Stimulated activated CD8-positive, alpha-beta memory T cell treated with anti-CD3 and anti-CD28 coated beads, Interleukin-12 subunit alpha, Interleukin-12 subunit beta, amount 100 ng/mL, for 24 hours (primary cell): ENCODE data around the gene KDM4E.
"Not testable (repeated sequence)": the region's sequence is repeated elsewhere in the genome, so short reads cannot be mapped to it uniquely, and the experiment has no call there.

Experiments used
- DNase-seq: peaks from one replicate; pipeline ENCODE4 v3.0.0-alpha.2; 2020; ENCODE audit errors: extremely low read depth

KDM4E gene

DNA sequence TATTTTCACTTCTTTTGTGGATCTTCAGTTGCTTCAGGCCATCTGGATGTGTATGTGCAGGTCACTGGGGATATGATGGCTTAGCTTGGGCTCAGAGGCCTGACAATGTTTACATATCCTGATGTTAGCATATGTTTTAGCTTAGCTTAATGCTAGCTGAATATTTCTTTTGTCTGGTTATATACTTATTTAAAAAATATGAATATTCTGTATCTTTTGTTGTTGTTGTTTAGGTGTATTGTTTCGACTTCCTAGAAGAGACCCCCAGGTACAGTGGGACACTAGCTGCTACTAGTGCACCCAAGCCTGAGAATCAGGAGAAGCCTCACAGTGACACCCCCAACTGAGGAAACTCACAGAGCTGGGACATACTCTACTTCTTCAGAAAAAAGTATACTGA, at the start of gene KDM4E:
Gene KDM4E, plus strand, starts transcription at position 301 of the 400 bp plus-strand sequence. CDS start 300 bp downstream, outside the sequence.
- DNase-seq: no peak

DNA sequence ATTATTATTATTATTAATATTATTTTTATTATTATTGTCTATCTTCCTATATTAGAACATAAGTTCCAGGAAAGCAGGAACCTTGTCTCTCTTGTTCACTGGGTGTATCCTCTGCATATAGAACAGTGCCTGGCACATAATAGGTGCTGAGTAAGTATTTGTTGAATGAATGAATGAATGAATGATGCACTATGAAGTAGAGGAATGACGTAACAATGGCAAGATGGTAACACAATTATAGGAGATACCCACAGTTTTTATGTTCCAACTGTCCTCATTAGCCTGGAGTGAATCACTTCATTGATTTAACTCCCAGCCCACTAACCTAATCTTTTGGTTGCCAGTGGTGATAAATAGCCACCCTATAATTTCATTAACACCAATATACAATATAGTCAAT, 49.5 kb upstream of the KDM4E start:
- no peak for DNase-seq

- no peak for DNase-seq
Observed at GRCh38 chr11:94987378-94987777, 37.7 kb upstream of the KDM4E start.

DNA sequence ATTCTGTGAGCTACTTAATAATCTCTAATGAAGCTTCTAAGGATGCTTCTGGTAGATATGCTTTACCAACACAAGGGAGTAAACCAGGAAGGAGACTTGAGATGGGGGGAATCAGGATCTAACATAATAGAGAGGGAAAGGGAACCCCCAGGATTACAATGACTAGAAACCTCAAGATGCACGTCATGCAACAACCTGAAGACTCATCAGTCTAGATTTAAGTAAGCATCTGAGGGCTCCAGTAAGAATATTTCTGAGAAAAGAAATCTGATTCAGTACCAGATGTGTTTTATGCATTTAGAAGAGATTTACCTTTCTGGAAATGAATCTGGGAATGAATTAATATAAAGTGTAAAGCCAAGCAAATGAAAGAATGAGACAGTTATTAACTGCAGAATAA, 36.3 kb upstream of the KDM4E start:
- DNase-seq: no peak

DNA sequence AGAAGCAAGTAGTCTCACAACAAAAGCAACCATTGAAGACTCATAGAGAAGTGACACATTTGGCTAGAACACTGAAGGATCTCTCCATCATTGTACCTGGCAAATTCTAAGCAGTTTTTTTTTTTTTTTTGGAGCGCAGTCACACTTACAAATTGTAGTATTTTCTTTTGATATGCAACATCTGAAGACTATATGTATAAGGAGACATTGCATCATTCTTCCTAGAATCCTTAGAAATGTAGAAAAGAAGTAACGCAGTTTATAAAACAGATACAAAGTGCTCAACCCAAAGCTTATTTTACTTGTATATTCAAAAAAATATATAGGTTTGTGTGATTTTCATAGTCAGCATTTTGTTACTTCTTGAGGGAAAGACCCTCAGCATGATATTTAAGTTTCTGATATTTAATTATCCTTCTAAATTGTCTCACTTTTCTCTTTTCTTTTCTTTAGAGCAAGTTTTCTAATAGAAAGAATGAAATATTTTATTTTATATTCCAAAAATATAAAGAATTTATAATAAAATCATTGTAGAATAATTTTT, 31.6 kb upstream of the KDM4E start:
- DNase-seq: no peak

DNA sequence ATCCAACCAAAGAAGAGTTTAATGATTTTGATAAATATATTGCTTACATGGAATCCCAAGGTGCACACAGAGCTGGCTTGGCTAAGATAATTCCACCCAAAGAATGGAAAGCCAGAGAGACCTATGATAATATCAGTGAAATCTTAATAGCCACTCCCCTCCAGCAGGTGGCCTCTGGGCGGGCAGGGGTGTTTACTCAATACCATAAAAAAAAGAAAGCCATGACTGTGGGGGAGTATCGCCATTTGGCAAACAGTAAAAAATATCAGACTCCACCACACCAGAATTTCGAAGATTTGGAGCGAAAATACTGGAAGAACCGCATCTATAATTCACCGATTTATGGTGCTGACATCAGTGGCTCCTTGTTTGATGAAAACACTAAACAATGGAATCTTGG, 27.6 kb upstream of the KDM4E start:
- no peak for DNase-seq

GRCh38 chr11:94998285-94998684, 26.8 kb upstream of the KDM4E start:
- no peak for DNase-seq

DNA sequence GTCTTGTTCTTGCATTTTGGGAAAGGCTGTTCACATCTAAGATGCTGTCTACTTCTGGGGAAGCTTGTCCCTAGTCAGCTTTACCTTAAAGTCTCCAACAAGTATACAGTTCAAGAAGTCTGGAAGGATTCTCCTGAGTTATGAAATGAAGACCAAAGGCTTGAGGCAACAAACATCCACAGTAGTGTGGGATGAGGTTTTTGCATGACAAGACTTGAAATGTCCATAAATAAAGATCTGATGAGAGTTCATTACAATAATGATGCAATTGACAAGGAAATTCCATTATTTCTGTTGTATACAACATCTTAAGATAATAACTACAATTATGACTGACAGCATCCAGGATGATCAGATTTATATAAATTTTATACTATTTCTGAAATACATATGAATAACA, 21.3 kb upstream of the KDM4E start:
- no peak for DNase-seq

DNA sequence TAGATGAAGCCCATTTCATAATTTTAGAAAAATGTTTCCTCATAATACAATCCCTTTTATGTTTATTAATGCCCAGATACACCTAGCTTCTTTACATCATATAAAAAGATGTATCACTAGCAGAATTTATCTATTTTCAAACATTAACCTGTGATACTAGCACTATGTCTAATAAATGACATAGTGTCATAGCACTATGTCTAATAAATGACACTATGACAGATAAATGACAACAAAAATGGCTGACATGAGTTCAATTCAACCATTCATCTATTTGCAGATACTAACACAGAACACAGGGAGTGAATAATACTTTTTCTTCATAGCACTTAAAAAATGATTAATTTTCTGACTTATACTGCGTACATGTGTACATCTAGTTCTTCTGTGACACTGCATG, 19.4 kb upstream of the KDM4E start:
- DNase-seq: no peak

DNA sequence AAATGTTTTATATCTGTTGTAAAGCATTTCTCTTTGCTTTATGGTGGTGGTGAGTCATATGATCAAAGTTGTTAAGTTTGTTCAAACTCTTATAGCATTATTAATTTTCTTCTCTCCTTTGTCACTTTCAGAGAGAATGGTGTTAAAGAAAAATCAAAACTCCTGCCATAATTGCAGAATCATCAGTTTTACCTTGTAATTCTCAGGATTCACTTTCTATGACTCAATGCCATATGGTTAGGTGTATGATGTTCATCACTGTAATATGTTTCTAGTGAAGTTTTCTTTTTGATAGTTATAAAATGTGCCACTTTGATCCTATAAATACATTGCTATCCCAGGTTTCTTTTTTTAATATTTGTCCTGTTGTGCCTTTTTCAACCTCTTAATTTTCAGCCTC, 13.7 kb upstream of the KDM4E start:
- DNase-seq: no peak

- DNase-seq: no peak
Observed at GRCh38 chr11:95014184-95014821, 10.8 kb upstream of the KDM4E start.

GRCh38 chr11:95016139-95016538, 8.9 kb upstream of the KDM4E start:
- DNase-seq: no peak

- DNase-seq: not testable (repeated sequence)
Observed at GRCh38 chr11:95021468-95021867, 3.6 kb upstream of the KDM4E start.

GRCh38 chr11:95025594-95025993, 536 bp downstream of the KDM4E start:
- DNase-seq: not testable (repeated sequence)

DNA sequence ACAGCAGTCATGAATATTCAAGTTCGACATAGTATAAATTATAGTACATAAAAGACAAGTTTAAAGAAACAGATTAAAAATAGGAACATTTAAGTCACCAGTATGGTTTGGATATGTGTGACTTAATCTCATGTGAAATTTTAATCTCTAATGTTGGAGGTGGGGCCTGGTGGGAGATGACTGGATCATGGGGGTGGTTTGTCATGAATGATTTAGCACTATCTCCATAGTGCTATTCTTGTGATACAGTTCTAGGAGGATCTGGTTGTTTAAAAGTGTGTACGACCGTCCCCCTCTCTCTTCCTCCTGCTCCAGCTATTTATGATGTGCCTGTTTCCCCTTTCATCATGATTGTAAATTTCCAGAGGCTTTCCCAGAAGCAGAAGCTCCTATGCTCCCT, 3.3 kb downstream of the KDM4E start:
- no peak for DNase-seq

DNA sequence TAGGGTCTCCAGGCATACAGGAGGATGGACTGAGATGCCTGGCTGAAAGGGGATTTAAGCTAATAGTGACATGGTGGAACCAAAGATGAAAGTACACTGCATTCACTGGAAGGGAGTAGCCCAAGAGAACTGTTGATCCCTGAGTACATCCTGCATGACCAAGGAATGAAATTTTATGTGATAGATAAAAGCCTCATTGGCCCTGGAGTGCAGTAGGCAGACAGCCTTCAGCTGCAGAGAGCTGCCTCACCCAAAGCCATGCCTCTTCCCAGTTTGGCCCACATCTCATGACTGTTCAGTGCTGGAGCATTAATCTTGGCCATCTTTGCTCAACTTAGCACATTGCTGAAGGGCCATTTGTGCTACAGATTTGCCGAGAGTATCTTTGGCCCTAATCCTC, 8.0 kb downstream of the KDM4E start:
- DNase-seq: no peak

DNA sequence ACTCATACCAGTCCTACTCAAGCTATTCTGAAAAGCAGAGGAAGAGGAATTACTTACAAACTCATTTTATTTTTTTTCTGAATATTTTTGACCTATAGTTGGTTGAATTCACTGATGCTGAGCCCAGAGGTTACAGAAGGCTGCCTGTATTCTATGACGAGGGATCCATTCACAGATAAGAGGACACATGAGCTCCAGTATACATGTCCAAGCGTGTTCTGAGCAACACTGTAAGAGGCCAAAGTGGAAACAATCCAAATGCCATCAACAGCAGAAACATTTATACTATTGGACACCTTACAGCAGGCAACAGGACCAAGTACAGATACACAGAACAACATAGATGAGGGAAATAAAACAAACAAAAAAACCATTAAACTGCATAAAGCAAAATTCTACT, 10.3 kb downstream of the KDM4E start:
- no peak for DNase-seq

DNA sequence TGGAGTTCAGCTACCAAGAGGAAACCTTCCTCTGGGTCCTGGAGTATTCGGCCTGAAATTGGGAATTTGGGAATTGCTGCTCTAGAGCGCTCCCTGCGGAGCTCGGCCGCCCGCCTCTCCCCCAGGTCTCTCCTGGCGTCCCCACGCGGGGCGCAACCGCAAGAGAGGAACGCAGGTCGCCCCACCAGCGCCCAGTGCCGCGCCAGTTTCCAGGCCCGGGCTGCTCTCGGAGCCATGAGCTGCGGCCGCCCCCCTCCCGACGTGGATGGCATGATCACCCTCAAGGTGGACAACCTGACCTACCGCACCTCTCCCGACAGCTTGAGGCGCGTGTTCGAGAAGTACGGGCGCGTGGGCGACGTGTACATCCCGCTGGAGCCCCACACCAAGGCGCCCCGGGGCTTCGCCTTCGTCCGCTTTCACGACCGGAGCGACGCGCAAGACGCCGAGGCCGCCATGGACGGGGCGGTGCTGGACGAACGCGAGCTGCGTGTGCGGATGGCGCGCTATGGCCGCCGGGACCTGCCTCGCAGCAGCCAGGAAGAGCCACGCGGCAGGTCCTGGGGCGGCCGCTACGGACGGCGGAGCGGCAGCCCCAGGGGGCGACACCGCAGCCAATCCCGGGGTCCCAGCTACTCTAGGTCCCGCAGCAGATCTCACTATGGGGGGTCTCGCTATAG, 12.4 kb downstream of the KDM4E start:
- DNase-seq: not testable (repeated sequence)

GRCh38 chr11:95042239-95042638, 17.2 kb downstream of the KDM4E start:
- no peak for DNase-seq

- DNase-seq: no peak
Observed at GRCh38 chr11:95042906-95043305, 17.8 kb downstream of the KDM4E start.

DNA sequence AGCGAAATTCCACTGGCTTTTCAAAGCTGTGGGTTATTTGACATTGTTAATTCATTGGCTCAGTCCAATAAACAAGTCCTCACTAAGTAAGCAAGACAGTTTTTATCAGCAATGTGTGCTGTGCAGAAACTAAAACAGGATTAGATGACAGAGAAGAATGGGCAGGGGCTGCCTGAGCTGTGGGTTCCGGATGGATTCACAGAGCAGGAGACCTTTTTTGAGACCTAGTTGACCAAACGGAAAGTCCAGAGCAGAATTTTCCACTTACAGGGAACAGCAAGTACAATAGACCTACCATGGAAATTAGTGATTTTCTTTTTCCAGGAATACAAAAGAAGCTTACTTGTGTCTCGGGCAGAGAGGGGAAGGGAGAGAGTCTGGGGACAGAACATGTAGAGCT, 19.0 kb downstream of the KDM4E start:
- DNase-seq: no peak

- DNase-seq: no peak
Observed at GRCh38 chr11:95045812-95046211, 20.8 kb downstream of the KDM4E start.

DNA sequence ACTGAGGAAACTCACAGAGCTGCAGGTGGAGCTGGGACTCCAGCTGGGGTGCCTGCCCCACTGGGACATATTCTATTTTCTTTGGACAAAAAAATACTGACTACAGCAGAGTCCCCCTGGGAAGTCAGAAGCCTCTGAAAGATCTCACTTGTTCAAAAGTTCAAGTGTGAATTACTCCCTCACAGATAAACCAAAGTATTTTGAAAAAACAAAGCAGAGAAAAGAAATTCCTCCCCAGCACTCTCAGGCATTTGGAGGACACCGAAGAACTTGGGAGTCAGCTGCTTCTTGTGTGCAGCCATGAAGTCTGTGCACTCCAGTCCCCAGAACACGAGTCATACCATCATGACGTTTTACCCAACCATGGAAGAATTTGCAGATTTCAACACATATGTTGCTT, 24.1 kb downstream of the KDM4E start, which contains the start of gene KDM4F:
Gene KDM4F, plus strand, starts transcription at position 301 of the 400 bp plus-strand sequence.
- not testable (repeated sequence) for DNase-seq
